ENCODE data around the gene DSP.

The DSP gene

DNA sequence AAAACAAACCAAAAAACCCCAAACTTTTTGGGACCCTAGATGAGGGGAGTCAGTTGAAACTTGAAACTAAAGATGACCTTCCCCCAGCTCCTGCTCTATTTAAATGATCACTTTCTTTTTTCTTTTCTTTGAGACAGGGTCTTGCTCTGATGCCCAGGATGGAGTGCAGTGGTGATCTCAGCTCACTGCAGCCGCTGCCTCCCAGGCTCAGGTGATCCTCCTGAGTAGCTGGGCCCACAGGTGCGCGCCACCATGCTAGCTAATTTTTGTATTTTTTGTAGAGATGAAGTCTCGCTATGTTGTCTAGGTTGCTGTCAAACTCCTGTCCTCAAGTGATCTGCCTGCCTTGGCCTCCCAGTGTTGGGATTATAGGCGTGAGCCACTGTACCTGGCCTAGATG, 7.3 kb upstream of the DSP start:
- no peak for DNase-seq (ENCODE audit: extremely low read depth in 1 of 2, low read depth in 1 of 2)

DNA sequence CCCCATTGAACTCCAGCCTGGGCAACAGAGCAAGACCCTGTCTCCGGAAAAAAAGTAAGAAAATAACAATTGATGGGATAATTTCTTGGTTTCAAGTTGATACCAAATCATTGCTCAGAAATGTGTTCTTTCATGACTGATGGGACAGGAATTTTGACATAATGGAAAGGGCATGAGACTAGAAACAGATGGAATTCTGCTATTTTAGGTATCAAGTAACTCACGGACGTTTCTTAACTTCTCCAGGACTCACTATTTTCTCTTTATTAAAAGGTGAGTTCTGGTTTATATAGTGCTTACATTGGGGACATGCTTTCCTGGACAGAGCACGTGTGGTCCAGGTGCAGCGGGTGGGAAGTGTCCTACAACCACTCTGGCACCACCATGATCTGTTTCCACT, 6.0 kb upstream of the DSP start:
- DNase-seq (ENCODE audit: extremely low read depth in 1 of 2, low read depth in 1 of 2) = no peak

DNA sequence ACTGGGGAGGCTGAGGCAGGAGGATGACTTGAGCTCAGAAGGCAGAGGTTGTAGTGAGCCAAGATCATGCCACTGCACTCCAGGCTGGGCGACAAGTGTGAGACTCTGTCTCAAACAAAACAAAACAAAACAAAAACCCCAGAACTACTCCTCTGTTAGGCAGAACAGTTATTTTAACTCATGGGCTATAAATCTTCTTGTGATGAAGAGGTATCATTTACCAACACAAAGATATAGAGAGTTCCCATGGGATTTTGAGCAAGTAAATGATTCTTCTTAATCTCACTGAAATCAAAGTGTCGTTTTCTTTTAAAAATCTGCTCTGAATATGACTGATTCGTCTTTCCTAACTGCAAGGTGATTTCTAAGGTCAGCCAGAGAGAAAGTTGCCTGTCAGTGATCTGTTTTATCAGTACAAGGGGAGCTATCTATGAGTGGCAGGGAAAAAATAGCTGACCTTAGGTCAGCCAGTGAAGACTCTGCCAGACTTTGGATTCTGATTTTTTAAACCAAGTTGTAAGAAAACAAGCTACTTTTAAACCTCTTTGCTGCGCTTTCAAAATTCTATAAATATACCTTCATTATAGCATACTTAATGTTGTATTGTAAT, 3.8 kb upstream of the DSP start:
- DNase-seq (ENCODE audit: extremely low read depth in 1 of 2, low read depth in 1 of 2) = no peak

DNA sequence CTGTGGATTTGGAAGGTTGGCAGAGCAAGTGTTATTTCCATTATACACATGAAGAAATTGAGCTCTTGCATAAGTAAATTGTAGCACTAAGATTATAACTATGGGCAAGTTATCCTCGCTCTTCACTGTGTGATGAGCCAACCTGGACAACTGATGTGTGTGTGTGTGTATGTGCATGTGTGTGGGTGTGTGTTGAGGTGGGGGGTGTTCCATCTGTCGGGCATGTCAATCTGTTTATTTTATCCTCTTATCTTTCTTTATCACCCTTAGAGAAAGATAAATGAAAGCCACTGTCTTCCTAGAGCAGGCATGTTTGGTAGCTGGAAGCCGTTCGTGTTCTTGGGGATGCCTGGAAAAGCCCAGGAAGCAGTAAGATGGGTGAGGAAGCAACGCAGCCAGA, 3.0 kb upstream of the DSP start:
- no peak for DNase-seq (ENCODE audit: extremely low read depth in 1 of 2, low read depth in 1 of 2)

DNA sequence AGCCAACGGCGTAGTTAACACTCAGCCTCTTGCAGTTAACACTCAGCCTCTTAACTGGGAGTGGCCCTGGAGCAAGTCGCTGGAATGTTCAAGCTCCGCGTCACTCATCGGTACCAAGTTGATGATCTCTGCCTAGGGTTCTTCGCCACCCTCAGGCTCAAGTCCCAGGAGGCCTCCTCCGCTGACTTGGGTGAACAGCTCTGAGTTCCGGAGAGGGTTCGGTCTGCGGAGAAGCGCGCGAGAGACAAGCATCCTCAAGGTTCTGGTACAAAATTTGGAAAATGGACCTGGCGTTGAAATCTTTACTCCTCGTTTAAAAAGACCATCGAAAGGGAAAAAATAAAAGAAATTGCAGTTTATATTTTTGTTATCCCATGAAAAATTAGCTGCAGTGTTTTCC, 876 bp upstream of the DSP start:
- no peak for DNase-seq (ENCODE audit: extremely low read depth in 1 of 2, low read depth in 1 of 2)

DNA sequence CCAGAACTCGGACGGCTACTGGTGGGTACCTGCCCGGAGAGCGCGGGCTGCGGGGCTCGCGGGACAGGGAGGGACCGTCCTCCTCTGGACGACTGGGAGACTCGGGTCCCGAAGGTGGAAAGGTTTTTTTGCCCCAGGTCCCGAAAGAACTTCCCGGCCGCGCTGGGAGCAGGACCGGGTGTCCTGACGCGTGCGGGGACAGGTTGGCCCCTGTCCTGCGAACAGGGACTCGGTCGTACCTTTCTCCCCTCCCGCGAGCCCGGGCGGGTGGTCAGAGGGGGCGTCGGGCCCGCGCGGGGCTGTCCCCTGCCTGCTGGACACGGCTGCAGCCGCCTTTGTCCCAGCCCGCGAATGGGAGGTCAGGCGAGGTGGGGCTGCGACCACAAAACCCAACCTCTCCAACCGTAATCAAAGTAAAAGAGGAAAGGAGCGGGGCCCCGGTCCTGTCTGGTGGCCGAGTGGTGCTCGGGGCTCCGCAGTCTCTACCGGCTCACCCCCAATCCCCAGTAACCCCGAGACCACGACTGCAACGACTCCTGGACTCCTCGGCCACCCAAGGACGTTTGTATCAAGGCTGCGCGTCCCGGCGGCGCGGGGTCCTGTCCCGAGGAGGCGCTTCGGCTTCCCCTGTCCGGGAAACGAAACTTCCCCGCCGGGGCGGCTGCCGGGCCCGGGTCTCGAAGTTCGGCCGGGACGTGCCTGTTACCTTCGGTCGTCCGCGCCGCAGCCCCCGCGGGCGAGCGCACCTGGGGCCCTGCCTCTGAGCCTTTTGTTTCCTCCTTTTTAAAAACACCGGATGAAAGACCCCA, 798 bp downstream of the DSP start:
- no peak for DNase-seq (ENCODE audit: extremely low read depth in 1 of 2, low read depth in 1 of 2)

DNA sequence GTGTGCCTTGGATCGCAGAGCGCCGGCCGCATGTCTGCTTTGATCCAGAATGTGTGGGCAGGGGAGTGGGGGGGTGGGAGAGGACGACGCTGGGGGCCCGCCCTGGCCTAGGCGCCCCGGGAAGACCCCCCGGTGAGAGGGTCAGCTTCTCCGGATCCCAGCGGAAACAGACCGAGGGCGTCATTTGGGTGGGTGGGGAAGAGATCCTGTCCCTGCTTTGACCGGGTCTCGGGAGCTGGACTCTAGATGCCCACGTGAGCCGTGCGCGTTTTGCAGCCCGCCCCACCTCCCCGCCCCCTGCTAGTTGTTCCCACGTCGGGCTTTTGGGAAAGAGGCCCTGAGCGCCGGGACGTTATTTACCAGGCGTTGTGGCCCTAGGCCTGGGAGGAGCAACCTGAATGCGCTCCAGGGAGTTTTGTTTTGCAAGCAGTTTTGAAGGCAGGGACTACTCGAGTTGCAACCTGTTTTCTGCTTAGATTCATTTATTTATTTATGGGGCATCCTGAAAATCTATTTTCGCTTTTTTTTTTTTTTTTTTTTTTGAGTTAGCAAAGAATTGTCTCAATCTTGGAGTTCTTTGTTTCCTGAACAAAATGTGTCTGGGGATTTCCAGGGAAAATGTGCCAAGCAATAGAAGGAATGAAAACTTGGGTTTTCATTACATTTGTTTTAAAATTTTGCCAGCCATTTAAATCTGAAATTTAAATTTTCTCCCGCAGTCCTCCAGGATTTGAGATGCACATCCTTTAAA, 1.6 kb downstream of the DSP start:
- DNase-seq (ENCODE audit: extremely low read depth in 1 of 2, low read depth in 1 of 2) = no peak

DNA sequence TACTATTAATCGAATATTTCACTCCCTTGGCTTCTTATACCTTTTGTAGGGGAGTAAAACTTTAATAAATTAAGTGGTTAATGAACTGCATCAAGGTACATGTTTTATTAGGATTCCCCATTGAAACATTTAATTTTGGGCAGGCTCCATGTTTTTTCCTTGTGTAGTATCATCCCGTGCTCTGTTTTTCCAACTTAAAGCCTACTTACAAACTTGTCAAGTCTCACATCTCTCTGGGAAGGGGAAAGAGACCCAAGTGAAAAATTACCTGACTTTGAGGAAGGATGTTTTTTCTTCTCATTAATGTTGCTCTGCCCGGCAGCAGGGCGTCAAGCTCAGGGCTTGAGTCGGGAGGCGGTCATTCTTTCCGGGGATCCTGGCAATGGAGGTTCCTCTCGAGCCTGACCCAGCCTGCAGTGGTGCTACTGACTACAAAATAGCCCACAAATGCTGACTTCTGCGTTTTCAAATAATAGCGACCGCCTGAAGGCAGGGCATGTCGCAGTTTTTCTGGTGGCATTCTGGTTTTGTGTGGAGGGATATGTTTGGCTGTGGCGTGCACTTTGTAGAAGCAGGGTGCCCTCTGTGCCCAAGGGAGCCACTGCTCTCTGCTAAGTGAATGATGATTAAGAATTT, 2.4 kb downstream of the DSP start:
- DNase-seq (ENCODE audit: extremely low read depth in 1 of 2, low read depth in 1 of 2) = no peak

DNA sequence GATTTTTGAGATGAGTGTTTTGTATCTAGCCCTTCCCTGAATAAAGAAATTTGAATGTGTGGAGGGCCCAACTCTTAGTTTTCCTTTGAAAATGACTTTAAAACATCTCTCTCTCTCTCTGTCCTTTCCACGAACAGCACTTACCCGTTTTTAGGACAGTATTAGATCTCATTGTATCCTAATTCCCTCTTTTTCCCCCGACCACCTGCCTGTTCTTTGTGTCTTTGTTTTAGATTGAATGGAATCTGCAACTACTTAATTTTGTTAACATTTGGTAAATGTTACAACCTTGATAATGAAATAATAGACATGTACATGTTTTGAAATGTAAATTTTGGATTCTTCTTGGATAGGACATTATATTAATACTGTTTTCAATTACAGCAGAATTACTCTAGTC, 3.1 kb downstream of the DSP start:
- DNase-seq (ENCODE audit: extremely low read depth in 1 of 2, low read depth in 1 of 2) = no peak

DNA sequence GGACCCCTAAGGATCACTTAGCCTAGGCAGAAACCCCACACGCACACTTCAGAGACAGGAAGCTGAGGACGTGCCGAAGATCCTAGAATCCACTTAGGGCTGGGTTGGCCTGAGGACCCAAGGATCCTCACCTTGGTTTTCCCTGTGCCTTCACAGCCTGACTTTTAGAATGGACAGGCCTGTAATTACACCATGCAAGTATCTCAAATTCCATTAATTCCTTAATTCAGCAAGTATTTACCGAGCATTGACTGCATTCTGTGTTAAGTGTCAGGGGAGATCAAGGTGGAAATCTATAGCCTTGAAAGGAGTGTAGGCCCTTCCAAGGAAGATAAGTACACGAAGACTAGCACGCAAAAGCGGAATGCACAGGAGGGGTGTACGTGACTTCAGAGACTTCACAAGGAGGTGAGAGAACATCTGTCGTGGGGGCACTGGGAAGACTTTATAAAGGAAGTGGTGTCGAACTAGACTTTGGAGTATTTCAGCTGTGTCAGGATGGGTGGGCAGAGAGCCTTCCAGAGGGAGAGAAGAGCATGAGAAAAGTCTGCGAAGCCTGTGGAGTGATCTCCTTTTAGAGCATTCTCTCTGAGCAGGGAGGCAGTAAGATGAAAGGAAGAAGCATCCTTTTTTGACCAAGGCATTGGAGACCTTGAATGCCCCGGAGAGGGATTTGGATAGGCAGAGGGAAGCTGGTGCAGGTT, 4.0 kb downstream of the DSP start:
- no peak for DNase-seq (ENCODE audit: extremely low read depth in 1 of 2, low read depth in 1 of 2)

DNA sequence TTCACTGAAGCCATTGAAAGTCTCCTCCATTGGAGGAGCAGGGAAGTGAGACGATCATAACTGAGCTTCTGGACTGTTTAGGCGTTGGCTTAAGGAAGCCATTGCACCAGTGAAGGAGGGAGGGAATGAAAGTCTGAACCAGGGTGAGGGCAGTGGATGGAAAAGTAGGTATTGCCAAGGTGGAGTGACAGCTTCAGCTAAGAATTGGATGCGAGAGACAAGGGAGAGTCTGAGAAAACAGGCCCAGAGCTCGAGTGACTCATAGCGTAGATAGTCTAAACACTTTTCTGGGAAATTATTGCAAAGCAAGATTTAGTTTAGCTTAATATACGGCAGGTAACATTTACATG, 4.5 kb downstream of the DSP start:
- no peak for DNase-seq (ENCODE audit: extremely low read depth in 1 of 2, low read depth in 1 of 2)

DNA sequence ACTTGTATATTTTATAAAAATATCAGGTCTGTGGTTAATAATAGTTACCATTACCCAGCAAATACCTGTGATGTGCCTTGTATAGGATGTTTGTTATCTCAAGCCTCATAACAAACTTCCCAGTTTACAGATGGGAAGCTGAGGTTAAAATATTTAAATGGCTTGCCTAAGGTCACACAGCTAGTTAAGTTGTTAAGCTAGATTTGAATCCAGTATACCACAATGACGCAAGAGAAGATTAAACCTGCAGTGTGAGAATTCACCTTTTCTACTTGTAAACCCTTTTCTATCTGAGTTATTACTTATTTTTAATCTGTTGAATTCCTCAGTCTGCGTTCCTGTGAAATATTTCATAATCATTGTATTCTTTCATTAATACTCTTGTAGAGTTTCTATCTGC, 4.9 kb downstream of the DSP start:
- DNase-seq (ENCODE audit: extremely low read depth in 1 of 2, low read depth in 1 of 2) = no peak

DNA sequence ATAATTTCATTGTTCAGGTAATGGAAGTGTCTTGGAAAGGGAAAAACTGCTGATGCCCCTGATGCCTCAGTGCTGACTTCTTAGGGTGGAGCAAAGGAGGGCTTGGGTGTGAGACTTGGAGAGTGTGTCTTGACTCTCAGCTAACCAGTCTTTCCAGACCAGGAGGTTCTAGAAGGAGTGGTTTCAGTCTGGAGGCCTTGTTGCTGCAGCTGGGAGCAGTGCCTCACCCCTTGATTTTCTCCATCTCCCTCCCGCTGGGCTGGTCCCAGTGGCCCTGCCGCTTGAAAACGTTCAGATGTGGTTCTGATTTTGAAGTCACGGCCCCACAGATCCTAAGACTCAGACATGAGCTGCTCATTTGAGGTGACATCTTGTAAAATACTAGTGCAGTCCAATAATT, 5.4 kb downstream of the DSP start:
- no peak for DNase-seq (ENCODE audit: extremely low read depth in 1 of 2, low read depth in 1 of 2)

DNA sequence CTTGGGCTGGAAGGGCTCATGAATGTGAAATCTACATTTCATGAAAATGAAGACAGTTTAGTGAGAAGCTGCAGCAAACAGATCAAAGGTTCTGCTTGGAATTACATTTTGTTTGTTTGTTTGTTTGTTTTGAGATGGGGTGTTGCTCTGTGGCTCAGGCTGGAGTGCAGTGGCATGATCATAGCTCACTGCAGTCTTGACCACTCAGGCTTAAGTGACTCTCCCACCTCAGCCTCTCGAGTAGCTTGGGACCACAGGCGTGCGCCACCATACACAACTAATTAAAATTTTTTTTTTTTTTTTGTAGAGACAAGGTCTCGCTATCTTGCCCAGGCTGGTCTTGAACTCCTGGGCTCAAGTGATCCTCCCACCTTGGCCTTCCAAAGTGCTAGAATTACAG, 5.8 kb downstream of the DSP start:
- no peak for DNase-seq (ENCODE audit: extremely low read depth in 1 of 2, low read depth in 1 of 2)

DNA sequence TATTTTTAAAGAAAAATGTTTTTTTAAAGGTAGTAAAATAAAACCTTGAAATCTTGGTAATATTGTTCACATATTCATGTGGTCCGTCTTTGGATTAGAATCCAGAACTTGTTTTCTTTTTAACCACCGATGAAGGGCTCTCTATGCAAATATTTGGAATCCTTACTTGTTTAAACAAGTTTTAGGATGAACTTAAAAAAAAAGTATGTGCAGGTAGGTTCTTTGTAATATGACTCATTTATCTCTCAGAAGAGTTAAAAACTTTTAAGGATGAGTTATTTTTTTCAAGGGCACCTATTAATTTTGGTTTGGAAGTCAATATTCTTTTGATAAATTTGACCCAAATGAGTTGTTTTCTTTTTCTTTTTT, 8.9 kb downstream of the DSP start:
- no peak for DNase-seq (ENCODE audit: extremely low read depth in 1 of 2, low read depth in 1 of 2)

DNA sequence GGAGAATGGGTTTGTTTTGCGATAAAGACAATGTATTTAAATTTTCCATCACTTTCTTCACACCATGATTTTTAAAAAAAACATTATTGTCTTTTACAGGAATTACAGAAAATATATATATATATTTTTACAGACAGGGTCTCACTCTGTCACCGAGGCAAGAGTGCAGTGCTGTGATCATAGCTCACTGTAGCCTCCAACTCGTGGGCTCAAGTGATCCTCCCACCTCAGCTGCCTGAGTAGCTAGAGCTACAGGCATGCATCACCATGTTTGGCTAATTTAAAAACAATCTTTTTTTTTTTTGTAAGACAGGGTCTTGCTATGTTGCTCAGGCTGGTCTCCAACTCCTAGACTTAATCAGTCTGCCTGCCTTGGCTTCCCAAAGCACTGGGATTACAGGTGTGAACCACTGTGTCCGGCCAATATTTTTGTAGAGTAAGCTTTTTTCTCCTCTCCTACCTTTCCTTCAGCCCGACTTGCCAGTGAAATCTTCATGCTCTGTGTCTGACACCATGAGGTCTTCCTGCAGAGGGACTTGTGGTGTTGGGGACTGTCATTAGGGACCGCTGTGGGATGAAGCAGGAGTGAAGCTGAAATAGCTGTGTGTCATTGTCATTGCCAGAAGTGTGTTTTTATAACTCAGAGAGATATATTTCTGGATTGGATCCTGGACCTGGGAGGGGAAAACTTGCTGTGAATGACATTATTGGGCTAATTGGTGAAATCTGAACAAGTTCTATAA, 13.2 kb downstream of the DSP start:
- DNase-seq (ENCODE audit: extremely low read depth in 1 of 2, low read depth in 1 of 2) = no peak

DNA sequence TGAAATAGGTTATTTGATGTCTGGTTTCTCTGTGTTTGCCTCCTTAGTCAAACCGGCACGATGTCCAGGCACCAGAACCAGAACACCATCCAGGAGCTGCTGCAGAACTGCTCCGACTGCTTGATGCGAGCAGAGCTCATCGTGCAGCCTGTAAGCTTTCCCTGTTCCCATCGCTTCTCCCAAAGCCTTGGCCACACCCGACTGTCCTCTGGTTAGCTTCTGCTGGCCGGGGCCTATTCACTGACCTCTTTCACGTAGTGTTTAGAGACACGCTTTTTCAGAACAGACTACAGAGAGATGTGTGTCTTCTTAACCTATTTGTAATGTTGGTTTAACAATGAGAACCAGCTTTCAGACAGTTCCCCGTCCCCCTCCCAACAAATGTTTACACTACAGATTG, 14.2 kb downstream of the DSP start:
- DNase-seq (ENCODE audit: extremely low read depth in 1 of 2, low read depth in 1 of 2) = no peak

DNA sequence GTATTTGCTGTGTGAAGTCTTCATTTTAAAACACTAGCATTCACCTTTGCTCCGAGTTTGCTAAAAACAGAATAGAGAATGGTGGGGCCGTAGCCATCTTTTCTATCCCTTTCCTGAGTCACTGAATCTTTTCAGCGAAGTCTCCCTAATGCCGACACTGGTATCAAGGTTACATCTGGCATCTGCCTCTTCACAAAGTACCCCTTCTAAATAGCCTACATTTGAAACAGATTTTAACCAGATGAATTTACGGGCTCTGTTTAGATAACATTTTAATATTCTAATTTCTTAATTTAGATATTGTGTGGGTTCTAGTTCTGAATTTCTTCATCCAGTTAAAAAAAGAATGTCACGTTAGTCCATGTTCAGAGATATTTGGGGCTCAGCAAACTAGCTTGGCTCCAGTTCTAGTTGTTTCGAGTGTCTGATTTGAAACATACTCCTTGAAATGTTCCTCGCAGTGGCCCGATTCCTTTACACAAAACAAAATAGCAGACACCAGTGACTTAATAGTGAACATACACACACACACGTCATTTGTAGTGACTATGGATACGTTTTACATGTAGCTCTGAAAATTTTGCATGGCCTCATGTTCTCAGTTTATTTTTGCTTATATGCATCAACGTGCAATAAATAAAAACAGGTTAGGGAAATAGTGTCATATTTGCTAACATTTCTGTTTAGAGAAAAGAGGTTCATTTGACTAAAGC, 15.1 kb downstream of the DSP start:
- no peak for DNase-seq (ENCODE audit: extremely low read depth in 1 of 2, low read depth in 1 of 2)

DNA sequence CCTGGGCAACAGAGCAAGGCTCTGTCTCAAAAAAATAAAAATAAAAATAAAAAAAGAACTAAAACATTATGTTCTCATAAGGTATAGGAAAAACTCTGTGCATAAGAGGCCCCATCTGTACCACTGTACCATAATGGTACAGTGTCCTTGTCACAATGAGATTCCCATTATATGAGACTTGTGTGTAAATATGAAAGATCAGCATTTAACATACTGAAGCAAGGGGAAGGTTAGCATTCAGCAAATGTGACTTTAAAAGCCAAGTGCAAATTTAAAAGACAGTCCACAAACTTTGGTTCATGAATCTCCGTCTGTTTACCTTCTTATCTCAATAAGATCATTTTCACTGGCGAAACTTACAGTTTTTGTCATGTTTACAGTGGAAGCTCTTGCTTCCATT, 16.2 kb downstream of the DSP start:
- DNase-seq (ENCODE audit: extremely low read depth in 1 of 2, low read depth in 1 of 2) = no peak

DNA sequence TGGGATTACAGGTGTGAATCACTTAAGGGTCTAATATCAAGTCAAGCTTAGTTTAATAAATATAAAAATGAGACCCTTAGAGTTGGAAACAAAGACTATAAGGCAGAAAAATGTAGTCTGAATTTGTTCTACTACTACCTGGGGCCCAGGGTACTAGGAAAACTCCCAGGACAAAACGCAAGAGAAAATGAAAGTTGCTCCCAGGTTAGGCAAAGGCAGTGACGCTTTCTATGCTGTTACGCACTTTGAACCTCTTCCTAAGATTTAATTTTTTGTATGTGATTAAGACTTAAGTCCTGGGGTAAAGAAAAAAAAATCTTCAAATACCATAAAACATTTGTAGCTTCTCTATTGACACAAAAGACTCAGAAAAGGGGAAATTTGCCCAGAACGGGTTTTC, 17.3 kb downstream of the DSP start:
- DNase-seq (ENCODE audit: extremely low read depth in 1 of 2, low read depth in 1 of 2) = no peak

All from stimulated activated CD8-positive, alpha-beta memory T cell treated with anti-CD3 and anti-CD28 coated beads, Interleukin-7, amount 100 ng/mL, for 48 hours (primary cell).